ENCODE data around the gene FRAT1.
"Not testable (repeated sequence)": the region's sequence is repeated elsewhere in the genome, so short reads cannot be mapped to it uniquely, and the experiment has no call there.

GRCh38 chr10:97290076-97290475 is 29.0 kb upstream of the FRAT1 start:
- not testable (repeated sequence) for TF ChIP-seq CTCF, POLR2A (IDR thresholded peaks at IDR 0.05)
